Neural cell (in vitro differentiated cells): Measurements from ENCODE around the gene SPR. TPM values are rescaled to one million over a fixed set of nuclear protein-coding genes. Genes with fewer than 3 reads are reported as not detected.

Experiments used
- H2AFZ ChIP-seq: fragments of 200-600, 300-800 bp; sonication (generic), shearing (Covaris generic); 2 replicates; pipeline ENCODE4 v1.6.0; 2014; ENCODE audit warnings: low read depth, mild to moderate bottlenecking, antibody characterized with exemption, low read length, moderate library complexity
- H3F3A ChIP-seq: fragments of 200-600 bp; shearing (Covaris generic); 2 replicates; pipeline ENCODE4 v1.6.1; 2016; ENCODE audit warnings: mild to moderate bottlenecking, moderate library complexity, mixed read lengths, antibody characterized with exemption, low read length; ENCODE audit not compliant: insufficient read depth, poor library complexity, severe bottlenecking
- H3K27ac ChIP-seq: fragments of 200-600, 300-800 bp; sonication (generic), shearing (Covaris generic); 2 replicates; pipeline ENCODE4 v1.5.1; 2014; ENCODE audit warnings: mild to moderate bottlenecking, low read length, moderate library complexity
- H3K27me3 ChIP-seq: fragments of 300-800, 200-600 bp; sonication (generic), shearing (Covaris generic); 2 replicates; pipeline ENCODE4 v1.6.0; 2014; ENCODE audit warnings: mild to moderate bottlenecking, low read depth, low read length, moderate library complexity; ENCODE audit not compliant: insufficient read depth
- H3K36me3 ChIP-seq: fragments of 300-800, 200-600 bp; sonication (generic), shearing (Covaris generic); 2 replicates; pipeline ENCODE4 v1.5.1; 2014; ENCODE audit warnings: mild to moderate bottlenecking, antibody characterized with exemption, low read length, moderate library complexity; ENCODE audit not compliant: insufficient read depth
- H3K4me2 ChIP-seq: fragments of 300-800, 200-600 bp; sonication (generic), shearing (Covaris generic); 2 replicates; pipeline ENCODE4 v1.6.0; 2014; ENCODE audit warnings: mild to moderate bottlenecking, low read length
- H3K4me3 ChIP-seq: fragments of 300-800, 200-600 bp; sonication (generic), shearing (Covaris generic); 2 replicates; pipeline ENCODE4 v1.5.1; 2014; ENCODE audit warnings: mild to moderate bottlenecking, low read length, moderate library complexity
- H3K79me2 ChIP-seq: fragments of 200-600 bp; shearing (Covaris generic); replicated peaks from 2 replicates; pipeline ENCODE4 v1.6.0; 2014; ENCODE audit warnings: mild to moderate bottlenecking, low read length, moderate library complexity; ENCODE audit not compliant: insufficient read depth
- H3K9ac ChIP-seq: fragments of 300-800, 200-600 bp; sonication (generic), shearing (Covaris generic); 2 replicates; pipeline ENCODE4 v1.6.1; 2016; ENCODE audit warnings: mild to moderate bottlenecking, low read length, mixed read lengths
- H3K9me2 ChIP-seq: fragments of 200-600 bp; shearing (Covaris generic); 2 replicates; pipeline ENCODE4 v1.6.1; 2016; ENCODE audit warnings: mild to moderate bottlenecking, low read length, mixed read lengths; ENCODE audit not compliant: insufficient read depth
- H3K9me3 ChIP-seq: fragments of 200-600, 300-800 bp; sonication (generic), shearing (Covaris generic); 2 replicates; pipeline ENCODE4 v1.6.1; 2016; ENCODE audit warnings: mild to moderate bottlenecking, mixed run types, low read length, moderate library complexity, mixed read lengths
- H4K20me1 ChIP-seq: fragments of 200-600 bp; shearing (Covaris generic); 2 replicates; pipeline ENCODE4 v1.6.1; 2016; ENCODE audit warnings: mild to moderate bottlenecking, mixed run types; ENCODE audit not compliant: insufficient read depth
- CTCF ChIP-seq: fragments of 450-650 bp; IDR thresholded peaks from 2 replicates; pipeline ENCODE4 v1.5.1; 2014; ENCODE audit warnings: antibody characterized with exemption, mild to moderate bottlenecking, moderate library complexity; ENCODE audit not compliant: poor library complexity, severe bottlenecking
- EP300 ChIP-seq: fragments of 450-650 bp; conservative IDR thresholded peaks from 2 replicates; pipeline ENCODE4 v1.6.1; 2014; ENCODE audit warnings: antibody characterized with exemption, mild to moderate bottlenecking, moderate library complexity; ENCODE audit not compliant: poor library complexity, severe bottlenecking
- EZH2 ChIP-seq: fragments of 200-600, 300-800 bp; shearing (Covaris generic), sonication (generic); IDR thresholded peaks from 2 replicates; pipeline ENCODE4 v1.6.1; 2014; ENCODE audit warnings: antibody characterized with exemption, low read length, borderline replicate concordance, mild to moderate bottlenecking; ENCODE audit not compliant: insufficient read depth, poor library complexity, severe bottlenecking
- MXI1 ChIP-seq: fragments of 450-650 bp; conservative IDR thresholded peaks from 2 replicates; pipeline ENCODE4 v1.6.1; 2014; ENCODE audit warnings: antibody characterized with exemption, mild to moderate bottlenecking; ENCODE audit not compliant: poor library complexity, severe bottlenecking
- POLR2AphosphoS5 ChIP-seq: IDR thresholded peaks from 2 replicates; pipeline ENCODE4 v1.6.1; 2012
- RAD21 ChIP-seq: fragments of 450-650 bp; conservative IDR thresholded peaks from 2 replicates; pipeline ENCODE4 v1.6.1; 2014; ENCODE audit warnings: antibody characterized with exemption, mild to moderate bottlenecking, moderate library complexity
- REST ChIP-seq: IDR thresholded peaks from 2 replicates; pipeline ENCODE4 v1.6.1; 2012; ENCODE audit warnings: borderline replicate concordance
- SMC3 ChIP-seq: fragments of 450-650 bp; conservative IDR thresholded peaks from 2 replicates; pipeline ENCODE4 v1.6.1; 2014; ENCODE audit warnings: antibody characterized with exemption, mild to moderate bottlenecking, moderate library complexity; ENCODE audit not compliant: poor library complexity
- TAF1 ChIP-seq: IDR thresholded peaks from 2 replicates; pipeline ENCODE4 v1.6.1; 2012; ENCODE audit warnings: low read depth
- polyA plus RNA-seq: library from polyadenylated mRNA; depleted of rRNA; stranded (reverse); fragments of >200 nt; gene quantifications from 2 replicates; pipeline ENCODE4 v1.2.3, GENCODE V29; 2014

The SPR gene
- polyA plus RNA-seq, 1 donor from 2014 or later, result 1.8 TPM

GRCh38 chr2:72938455-72938854 is 51.2 kb downstream of the SPR start:
- no peak overlapping the region for H3K27ac ChIP-seq
- TF ChIP-seq RAD21, result no peak
- no peak for TF ChIP-seq REST
- no peak for TF ChIP-seq POLR2AphosphoS5
- no peaks in the 10 kb centered on the region for H4K20me1 ChIP-seq
- no peak overlapping the region for H3K4me2 ChIP-seq
- no peaks in the 10 kb centered on the region for H3F3A ChIP-seq
- no peak overlapping the region for H3K4me3 ChIP-seq
- H3K36me3 ChIP-seq, result no peaks in the 10 kb centered on the region
- H3K9me3 ChIP-seq, result no peaks in the 10 kb centered on the region
- H3K27me3 ChIP-seq, result no peaks in the 10 kb centered on the region
- H2AFZ ChIP-seq, result no peak overlapping the region
- no peaks in the 10 kb centered on the region for H3K9me2 ChIP-seq
- H3K9ac ChIP-seq, result no peak overlapping the region
- no peaks in the 10 kb centered on the region for H3K79me2 ChIP-seq

- Histone ChIP-seq H3F3A (no peaks in the 10 kb centered on the region), H3K79me2 (no peaks in the 10 kb centered on the region), H3K27ac (no peak overlapping the region), H3K4me2 (no peak overlapping the region), H3K36me3 (no peaks in the 10 kb centered on the region), H3K4me3 (no peak overlapping the region), H3K27me3 (no peaks in the 10 kb centered on the region), H3K9me3 (no peaks in the 10 kb centered on the region), H3K9me2 (no peaks in the 10 kb centered on the region), H2AFZ (no peak overlapping the region), H3K9ac (no peak overlapping the region), H4K20me1 (no peaks in the 10 kb centered on the region)
- TF ChIP-seq MXI1 (no peak), POLR2AphosphoS5 (no peak), REST (no peak), TAF1 (no peak), EP300 (no peak), SMC3 (no peak), EZH2 (no peak), CTCF (no peak), RAD21 (no peak)
Observed at GRCh38 chr2:72940361-72940760, 53.2 kb downstream of the SPR start.
